ENCODE results near the gene RHOD.

RHOD gene

DNA sequence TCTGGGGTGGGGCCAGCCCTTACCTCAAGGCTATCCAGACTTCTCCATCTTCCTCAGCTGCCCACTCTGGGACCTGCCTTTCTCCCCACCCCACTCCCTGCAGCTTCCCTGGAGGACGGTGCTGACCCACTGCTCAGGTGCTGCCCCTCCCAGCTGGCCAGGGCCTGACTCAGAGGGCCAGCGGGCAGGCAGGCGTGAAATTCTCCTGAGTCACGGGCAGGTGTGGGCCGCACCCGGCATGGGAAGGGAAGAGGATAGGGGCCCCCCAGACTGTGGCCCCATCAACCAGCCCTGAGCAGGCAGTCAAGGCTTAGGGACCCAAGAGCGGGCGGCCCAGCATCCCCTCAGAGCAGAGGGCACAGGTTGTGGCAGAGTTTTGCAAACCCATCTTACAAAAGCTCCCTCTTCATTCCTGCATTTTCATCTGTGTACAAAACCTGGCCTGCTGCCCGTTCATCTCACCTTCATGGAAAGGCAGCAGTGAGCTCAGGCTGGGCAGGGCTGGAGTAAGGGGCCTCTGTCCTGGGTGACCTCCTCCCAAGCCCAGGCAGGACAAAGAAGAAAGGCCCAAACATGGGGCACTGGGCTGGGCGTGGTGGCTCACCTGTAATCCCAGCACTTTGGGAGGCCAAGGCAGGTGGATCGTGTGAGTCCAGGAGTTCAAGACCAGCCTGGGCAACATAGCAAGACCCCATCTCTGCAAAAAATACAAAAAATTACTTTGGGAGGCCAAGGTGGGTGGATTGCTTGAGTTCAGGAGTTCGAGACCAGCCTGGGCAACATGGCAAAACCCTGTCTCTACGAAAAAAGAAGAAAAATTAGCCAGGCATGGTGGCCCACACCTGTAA lies 6.1 kb downstream of the RHOD start:
- DNase-seq, result no peak

DNA sequence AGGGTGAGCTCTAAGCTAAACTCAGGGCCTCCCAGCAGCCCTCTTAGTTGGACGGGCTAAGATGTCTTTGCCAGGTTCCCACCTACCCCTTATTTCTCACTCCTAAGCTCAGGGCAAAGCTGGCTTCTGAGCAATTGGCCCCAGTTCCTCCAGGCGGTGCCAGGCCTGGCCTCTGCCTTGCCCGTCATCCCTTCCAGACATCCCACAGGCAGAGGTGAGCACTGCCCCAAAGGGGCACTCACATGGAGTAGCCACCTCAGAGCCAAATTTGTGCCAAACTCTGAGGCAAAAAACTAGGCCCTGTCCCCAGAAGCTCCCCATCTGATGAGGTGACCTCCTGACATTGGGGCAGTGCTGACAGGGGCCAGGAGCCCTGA lies 9.7 kb downstream of the RHOD start:
- no peak for DNase-seq

DNA sequence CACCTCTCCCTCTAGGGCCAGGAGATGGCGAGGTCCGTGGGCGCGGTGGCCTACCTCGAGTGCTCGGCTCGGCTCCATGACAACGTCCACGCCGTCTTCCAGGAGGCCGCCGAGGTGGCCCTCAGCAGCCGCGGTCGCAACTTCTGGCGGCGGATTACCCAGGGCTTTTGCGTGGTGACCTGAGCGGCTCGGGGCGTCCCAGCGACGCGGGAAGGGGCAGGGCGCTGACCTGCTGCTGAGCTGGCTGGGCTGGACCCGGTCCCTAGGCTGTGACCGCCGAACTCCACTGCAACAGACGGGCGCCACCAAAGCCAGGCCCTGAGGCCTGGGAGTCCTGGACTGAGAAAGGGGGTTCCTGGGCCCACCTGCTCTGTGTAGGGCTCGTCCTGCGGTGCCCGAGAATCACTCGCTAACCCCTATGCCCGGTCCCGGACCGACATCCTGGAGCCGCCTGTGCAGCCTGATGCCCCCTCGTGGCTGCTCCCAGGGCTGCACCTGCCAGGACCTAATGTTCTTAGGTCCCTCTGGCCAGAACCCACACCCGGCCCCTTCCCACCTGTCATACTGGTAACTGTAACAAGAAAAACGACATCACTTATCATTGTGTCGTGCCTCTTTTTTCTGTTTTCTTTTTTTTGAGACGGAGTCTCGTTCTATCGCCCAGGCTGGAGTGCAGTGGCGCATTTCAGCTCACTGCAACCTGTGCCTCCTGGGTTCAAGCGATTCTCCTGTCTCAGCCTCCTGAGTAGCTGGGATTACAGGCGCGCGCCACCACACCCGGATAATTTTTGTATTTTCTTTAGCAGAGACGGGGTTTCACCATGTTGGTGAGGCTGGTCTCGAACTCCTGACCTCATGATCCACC lies 15.0 kb downstream of the RHOD start:
- DNase-seq, result peak; percentile 61

DNA sequence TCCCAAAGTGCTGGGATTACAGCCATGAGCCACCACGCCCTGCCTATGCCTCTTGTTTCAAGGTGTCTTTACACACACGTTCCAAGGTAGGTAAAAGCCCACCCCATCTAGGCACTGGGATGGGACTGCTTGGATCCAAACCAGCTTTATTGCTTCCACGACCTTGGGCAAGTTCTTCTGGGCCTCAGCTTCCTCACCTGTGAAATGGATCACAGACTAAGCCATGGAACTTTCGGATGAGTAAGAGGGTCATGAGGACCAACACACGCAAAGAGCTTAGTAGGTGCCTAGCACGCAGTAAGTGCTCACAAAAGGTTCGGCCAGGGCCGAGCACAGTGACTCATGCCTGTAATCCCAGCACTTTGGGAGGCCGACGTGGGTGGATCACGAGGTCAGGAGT lies 15.6 kb downstream of the RHOD start:
- no peak for DNase-seq

DNA sequence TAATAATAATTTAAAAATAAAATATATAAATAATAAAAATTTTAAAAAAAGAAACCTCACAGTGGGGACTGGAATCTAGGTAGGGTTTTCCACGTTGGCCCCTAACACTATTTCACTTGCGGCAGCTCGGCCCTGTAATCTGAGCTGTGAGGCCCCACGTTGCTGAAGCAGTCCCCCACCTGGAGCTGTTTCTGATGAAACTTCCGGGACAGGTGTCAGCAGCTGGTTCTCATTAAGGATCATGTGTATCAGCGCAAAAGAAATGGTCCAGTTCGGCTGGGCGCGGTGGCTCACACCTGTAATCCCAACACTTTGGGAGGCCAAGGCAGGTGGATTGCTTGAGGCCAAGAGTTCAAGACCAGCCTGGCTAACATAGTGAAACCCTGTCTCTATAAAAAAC lies 17.3 kb downstream of the RHOD start:
- no peak for DNase-seq

DNA sequence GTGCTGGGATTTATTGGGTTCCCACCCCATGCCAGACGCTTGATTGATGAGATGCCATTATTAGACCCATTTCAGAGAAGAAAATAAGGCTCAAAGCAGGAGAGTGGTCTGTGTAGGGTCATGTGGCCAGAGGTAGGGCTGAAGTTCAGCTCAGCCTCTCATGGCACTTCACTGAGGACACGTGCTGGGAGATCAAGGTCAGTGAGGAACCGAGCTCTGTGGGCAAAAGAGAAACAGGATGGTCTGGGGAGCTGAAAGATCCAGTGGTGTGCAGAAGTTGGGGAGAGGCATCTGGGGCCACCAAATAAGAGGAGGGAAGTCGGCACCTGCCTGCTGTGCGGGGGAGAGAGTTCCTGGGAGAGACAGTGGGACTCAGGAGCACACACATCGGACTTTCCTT lies 19.6 kb downstream of the RHOD start:
- DNase-seq, result no peak

DNA sequence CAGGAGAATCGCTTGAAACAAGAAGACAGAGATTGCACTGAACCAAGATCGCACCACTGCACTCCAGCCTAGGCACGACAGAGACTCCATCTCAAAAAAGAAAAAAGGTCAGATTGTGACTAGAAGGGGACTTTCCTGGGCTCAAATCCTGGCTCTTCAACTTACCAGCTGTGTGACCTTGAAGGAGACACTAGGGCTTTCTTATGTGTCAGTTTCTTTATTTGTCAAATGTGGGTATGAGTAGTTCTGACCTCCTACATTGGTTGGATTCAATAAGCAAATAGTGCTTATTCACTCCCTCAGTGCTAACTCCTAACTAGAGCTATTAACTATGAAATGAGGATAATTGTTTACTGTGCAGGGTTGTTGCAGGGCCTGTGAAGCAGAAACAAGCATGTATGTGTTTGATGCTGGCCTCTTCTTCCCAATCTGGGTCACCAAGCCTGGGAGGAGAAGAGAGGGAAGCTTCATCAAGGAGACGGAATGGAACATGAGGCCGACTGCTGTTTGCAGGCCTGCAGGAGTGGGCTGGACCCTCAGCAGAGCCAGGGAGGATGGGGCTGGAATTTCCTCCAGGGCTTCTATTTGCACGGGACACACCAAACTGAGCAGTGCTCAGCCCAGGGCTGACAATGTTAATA lies 22.5 kb downstream of the RHOD start:
- no peak for DNase-seq

DNA sequence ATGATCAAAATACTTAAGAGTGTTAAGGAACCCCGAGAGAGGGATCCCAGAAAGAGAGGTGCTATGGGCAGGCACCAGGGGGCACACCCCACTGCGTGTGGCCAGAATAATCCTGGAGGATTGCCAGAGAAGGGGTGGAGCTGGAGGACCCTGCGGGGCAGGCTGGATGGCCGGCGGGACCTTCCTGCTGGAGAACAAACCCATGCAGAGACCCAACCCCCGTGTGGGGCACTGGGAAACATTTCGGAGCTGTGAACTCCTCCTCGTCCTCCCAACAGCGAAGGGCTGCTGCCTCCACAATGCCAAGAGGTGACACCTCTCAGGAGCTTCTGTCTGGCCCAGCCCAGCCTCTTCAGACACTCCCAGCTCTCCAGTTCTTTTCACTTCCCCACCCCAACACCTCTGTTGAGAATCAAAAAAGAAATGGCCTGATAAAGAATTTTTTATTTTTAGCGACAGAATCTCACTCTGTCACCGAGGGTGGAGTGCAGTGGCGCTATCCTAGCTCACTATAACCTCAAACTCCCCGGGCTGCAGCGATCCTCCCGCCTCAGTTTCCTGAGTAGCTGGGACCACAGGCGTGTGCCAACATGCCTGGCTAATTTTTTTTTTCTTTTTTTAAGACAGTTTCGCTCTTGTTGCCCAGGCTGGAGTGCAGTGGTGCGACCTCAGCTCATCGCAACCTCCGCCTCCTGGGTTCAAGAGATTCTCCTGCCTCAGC lies 25.6 kb downstream of the RHOD start:
- no peak for DNase-seq

DNA sequence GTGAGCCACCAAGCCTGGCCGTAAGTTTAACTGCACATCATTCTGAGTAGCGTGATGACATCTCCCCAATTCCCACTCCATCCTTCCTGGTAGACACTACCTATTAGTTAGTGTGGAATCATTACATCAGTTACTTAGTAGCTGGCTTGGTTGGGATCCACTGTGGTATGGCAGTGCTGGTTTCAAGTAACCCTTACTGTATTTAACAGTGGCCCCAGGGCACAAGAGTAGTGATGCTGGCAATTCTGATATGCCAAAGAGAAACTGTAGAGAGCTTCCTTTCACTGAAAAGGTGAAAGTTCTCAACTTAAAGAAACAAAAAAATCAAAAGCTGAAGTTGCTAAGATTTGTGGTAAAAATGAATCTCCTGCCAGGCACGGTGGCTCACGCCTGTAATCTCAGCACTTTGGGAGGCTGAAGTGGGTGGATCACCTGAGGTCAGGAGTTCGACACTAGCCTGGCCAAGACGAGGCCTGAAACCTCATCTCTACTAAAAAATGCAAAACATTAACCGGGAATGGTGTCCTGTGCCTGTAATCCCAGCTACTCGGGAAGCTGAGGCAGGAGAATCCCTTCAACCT lies 27.2 kb downstream of the RHOD start:
- DNase-seq, result no peak

DNA sequence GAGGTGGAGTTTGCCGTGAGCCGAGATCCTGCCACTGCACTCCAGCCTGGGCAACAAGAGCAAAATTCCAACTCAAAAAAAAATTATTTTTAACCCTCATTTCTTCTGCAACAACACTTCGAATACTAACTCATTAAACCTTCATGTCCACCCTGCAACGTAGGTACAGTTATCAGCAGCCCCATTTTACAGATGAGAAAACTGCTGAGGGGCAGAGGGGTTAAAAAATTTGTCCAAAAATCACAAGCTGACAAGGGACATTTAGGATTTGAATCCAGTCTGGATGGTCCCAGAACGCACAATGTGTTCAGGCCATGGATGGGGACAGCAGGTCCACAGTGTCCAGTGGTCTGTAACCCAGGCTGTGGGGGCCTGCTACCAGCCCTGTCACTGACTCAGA lies 29.0 kb downstream of the RHOD start:
- no peak for DNase-seq

DNA sequence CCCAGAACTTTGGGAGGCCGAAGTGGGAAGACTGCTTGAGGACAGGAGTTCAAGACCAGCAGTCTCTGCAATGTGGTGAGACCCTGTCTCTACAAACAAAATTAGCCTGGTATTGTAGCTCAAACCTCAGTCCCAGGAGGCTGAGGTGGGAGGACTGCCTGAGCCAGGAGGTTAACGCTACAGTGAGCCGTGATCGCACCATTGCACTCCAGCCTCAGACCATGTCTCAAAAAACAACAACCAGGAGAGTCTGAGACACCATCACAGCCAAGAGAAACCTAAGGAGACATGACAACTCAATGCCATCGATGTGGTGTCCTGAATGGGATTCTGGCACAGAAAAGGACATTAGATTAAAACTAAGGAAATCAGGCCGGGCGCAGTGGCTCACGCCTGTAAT lies 34.1 kb downstream of the RHOD start:
- no peak for DNase-seq

DNA sequence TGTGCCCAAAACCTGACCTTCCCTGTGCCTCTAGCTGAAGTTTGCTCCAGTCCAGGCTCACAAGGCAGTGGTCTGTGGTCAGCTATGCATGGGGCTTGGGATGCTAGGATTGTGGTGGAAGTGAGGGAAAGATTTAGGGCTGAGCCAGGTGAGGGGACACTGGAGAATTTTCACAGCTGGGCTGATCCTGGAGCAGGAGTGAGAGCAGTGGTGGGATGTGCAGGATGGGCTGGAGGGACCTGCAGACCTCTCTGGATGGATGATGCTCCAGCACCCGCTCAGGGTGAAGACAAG lies 38.5 kb downstream of the RHOD start:
- no peak for DNase-seq

DNA sequence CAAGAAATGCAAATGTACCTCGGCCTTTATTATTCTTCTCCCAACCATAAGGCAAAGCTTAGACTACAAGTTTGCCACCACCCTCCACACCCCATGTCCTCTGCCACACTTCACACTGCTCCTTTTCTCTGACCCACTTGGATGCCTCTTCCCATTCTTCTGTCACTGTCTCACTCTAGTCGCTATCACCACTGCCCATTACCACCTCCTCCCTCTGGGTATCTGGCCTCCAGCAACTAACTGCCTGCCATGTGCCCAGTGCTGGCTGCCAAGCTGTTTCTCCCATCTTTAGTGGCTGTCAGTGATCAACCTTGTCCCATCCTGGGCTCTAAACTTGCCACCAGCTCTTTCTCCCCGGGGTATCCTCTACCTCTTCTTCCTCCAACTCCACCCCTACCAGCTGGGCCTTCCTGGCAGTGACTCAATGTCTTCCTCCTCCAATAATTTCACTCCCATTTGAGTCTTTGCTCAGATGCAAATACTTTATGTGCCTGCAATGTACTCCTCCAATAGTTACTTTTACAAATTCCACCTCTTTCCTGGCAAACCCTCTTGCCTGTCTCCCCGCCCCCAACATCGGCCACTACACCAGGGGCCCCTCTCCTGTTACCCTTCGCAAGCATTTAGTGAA lies 42.3 kb downstream of the RHOD start:
- no peak for DNase-seq

DNA sequence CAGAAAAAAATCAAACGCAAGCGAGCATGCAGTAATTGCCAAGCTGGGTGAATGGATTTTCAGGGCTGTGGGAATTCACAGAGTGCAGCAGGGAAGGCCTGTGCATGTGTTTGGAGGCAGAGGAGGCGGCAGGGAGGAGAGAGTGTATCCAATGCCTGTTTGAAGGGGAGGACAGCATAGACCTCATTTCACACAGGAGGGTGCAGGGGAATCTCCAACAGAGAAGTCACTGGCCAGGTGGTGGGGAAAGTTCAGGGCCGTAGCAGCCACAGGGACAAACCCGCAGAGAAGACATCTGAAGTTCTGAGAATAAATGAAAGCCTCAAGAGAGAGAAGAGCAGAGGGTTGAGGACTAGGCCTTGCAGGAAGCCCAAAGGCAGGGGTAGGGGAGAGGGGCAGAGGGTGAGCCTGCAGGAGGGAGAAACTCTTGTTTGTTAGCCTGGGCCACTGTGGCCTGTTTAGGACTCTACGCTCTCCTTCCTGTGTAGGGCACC lies 43.2 kb downstream of the RHOD start:
- DNase-seq, result no peak

DNA sequence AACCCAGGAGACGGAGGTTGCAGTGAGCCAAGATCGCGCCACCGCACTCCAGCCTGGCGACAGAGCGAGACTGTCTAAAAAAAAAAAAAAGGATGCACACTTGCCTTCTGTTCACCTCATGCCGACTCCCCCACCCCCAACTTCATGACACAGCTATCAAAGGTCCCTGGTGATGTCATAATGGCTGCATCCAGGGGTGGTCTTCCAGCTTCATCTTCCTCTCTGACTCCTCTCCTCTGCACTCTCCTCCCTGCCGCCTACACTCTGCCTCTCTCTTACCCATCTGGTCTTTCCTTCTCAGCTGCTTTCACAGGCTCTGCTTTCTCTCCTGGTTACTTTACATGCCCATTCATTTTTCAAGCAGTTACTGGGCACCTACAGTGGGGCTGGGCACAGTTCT lies 46.0 kb downstream of the RHOD start:
- no peak for DNase-seq

DNA sequence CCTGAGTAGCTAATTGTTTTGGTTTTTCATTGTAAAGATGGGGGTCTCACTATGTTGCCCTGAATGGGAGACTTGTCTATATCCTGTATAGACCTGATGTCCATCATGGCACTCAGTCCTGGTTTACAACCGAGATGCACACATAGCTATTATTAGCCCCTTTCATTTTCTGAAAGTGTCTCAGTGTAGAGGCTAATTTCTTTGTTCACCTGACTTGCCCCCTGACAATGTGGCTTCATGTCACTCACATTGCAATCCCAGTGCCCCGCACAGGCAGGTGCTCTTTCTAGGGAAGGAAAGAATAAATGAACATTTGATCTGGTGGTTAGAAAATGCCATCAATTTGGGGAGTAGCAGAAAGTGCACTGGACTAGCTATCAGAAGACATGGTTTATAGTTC lies 49.3 kb downstream of the RHOD start:
- DNase-seq, result no peak

DNA sequence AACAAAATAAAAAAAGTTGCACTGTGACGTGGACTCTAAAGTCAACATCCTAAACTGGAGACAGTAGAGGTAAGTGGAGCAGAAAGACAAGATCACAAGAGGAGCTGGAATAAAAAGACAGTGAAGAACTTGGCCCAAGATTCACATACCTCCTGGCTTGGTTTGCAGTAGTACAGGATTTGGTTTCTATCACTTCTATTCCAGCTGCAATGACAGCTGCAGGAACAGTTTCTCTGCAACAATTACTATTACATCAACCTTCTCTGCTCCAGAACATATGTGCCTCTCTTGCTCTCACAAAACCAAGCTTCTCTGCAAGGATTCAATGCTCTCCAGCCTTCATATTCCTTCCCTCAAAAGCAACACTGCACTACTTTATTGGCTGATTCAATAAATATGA lies 54.6 kb downstream of the RHOD start:
- no peak for DNase-seq

DNA sequence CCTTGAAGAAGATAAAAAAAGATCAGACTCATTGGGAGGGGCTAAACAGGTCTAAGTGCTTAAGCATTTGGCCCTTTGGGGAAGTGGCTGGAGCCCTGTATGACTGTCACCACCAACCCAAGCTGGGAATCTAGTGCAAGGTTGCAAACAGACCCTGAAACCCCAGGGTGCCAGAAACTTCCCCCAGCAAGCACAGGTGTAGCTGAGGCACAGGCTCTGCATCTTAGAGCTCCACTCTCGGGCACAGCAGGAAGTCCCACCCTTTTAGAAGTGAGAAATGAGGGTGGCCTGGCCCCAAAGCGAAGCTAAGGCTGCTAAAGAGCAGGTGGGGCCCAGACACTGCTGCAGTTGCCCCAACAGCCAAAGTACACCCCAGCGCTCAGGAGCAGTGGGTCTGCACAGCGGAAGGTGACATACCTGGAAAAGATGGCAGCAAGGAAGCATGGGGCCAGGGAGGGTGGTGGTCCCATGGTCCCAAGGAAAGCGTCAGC lies 56.6 kb downstream of the RHOD start:
- peak; percentile 34 for DNase-seq

DNA sequence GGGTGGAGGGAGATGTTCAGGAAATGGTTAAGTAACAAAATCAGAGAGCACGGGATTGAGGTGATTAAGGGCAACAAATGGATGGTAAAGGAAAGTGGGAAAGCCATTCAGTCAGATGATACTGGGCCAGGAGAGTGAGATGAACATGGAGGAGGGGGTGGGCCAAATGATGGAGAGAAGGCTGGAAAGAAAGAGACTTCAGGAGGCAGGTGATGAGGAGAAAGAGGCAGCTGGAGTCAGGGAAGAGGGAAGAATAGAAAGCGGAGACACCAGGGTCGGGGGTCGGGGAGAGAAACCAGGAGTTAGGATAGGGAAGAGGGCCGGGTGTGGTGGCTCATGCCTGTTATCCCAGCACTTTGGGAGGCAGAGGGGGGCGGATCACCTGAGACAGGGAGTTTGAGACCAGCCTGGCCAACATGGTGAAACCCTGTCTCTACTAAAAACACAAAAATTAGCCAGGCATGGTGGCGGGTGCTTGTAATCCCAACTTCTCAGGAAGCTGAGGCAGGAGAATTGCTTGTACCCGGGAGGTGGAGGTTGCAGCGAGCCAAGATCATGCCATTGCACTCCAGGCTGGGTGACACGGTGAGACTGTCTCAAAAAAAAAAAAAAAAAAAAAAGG lies 57.7 kb downstream of the RHOD start:
- no peak for DNase-seq

DNA sequence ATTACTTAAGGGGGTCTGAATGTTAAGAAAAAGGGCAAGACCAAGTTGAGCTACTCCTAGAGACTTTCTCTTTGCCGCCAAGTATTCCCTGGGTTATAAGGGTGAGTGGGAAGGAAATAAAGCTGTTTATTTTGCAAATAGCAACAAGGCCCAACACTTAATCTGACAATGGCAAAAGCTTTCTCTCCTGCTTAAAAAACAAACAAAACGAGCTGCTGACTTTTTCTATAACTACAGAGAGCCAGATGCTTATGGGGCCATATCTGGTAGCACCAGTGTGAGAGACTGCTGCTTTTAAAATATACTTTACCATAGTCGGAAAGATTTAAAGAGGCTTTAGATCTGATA lies 60.1 kb downstream of the RHOD start:
- DNase-seq, result no peak

DNA sequence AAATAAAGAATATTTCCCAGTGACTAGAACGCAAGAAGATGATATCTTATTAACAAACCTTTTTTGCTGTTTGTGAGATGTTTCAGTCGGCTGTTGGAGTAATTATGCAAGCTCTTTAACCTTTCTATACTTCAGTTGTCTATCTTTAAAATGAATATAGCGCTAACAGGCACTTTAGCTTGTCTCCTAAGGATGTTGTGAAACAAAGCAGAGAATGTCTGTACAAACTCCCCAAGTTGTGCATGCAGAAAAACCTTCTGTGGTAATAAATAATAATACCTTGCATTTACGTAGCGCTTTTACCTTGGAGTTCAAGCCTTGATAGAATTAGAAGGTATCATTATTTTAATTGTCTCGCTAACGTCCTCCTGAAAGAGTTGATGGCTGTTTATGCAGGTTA lies 60.5 kb downstream of the RHOD start:
- DNase-seq, result no peak

DNA sequence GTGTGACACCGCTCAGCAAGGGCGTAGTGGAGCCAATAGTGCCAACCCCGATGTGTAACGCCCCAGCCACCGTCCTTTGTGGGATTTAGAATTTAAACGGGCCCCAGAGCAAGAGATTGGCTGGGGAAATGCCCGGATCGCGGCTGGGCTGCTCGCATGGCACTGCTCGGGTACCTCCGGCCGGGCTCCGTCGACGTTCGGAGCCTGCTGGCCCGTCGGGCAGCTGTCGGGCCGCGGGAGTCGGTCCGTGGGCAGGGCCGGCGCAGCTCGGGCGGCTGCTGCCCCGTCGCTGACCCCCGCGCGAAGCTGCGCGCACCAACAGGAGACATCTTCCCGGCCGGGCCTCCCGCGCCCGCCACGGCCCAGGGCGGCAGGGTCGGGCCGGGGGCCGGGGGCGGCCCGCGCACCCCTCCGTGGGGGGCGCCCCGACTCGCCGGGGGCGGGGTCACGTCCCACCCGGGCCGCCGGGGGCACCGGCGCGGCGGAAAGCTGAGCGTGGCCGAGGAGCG lies 61.1 kb downstream of the RHOD start:
- peak; percentile 35 for DNase-seq

Measured in CD4-positive, alpha-beta T cell treated with Interleukin-15 for 1 hour (primary cell).